ENCODE results near the gene DHRS9.

The DHRS9 gene

DNA sequence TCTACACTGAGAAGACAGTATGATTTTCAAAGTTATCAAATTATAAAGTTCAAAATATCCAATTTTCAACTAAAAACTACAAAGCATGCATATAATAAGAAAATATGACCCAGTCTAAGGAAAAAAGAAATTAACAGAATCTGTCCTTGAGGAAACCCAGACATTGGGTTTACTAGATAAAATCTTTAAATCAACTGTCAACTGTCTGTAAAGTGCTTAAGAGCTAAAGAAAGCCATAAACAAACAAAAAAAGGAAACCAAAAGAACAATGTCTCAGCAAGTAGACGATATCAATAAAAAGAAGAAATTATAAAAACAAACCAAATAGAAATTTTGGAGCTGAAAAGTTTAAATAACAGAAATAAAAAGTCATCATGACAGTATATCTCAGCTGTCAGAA is 27.8 kb upstream of the DHRS9 start (continued):
- no peak for TF ChIP-seq ZNF843 (tag by site-specific recombination; IDR thresholded peaks at IDR 0.05)
- no peak for TF ChIP-seq ZFP37 (tag by site-specific recombination; IDR thresholded peaks at IDR 0.05)
- TF ChIP-seq ZNF211 (tag by site-specific recombination; IDR thresholded peaks at IDR 0.05; ENCODE audit: low read depth): no peak
- TF ChIP-seq IKZF3 (tag by site-specific recombination; IDR thresholded peaks at IDR 0.05): no peak
- no peak for TF ChIP-seq KLF16 (tag by site-specific recombination; IDR thresholded peaks at IDR 0.05)
- TF ChIP-seq ZNF174 (tag by site-specific recombination; IDR thresholded peaks at IDR 0.05): no peak
- TF ChIP-seq MYNN (tag by site-specific recombination; IDR thresholded peaks at IDR 0.05; ENCODE audit: borderline replicate concordance): no peak
- no peak for TF ChIP-seq ZBTB17 (tag by site-specific recombination; IDR thresholded peaks at IDR 0.05)

DNA sequence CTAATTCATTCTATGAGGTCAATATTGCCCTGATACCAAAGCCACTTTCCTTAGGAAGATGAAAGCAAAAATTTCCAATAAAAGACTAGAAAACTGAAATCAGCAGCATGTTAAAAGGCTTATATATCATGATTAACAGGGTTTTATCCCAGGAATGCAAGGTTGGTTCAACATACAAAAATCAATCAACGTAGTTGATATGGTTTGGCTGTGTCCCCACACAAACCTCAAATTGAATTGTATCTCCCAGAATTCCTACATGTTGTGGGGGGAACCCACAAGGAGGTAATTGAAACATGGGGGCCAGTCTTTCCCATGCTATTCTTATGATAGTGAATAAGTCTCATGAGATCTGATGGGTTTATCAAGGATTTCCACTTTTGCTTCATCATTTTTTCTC is 26.5 kb upstream of the DHRS9 start:
- TF ChIP-seq ZIC2 (tag by site-specific recombination; IDR thresholded peaks at IDR 0.05): no peak
- CTCF ChIA-PET: no interaction called here
- H3K4me3 ChIP-seq (ENCODE audit: low read depth, low read length): no peak overlapping the region
- H3K9me3 ChIP-seq (ENCODE audit: control insufficient read depth, insufficient read depth, low read depth, low read length): no peaks in the 10 kb centered on the region
- no peaks in the 10 kb centered on the region for H3K4me1 ChIP-seq (ENCODE audit: control insufficient read depth, insufficient read depth, low read length)
- no peak overlapping the region for H3K27ac ChIP-seq (ENCODE audit: extremely low read depth, low read depth, low read length)
- no peaks in the 10 kb centered on the region for H3K36me3 ChIP-seq (ENCODE audit: control insufficient read depth in 2 of 2, insufficient read depth in 1 of 2, low read length in 2 of 2)
- POLR2A ChIA-PET: no interaction called here

DNA sequence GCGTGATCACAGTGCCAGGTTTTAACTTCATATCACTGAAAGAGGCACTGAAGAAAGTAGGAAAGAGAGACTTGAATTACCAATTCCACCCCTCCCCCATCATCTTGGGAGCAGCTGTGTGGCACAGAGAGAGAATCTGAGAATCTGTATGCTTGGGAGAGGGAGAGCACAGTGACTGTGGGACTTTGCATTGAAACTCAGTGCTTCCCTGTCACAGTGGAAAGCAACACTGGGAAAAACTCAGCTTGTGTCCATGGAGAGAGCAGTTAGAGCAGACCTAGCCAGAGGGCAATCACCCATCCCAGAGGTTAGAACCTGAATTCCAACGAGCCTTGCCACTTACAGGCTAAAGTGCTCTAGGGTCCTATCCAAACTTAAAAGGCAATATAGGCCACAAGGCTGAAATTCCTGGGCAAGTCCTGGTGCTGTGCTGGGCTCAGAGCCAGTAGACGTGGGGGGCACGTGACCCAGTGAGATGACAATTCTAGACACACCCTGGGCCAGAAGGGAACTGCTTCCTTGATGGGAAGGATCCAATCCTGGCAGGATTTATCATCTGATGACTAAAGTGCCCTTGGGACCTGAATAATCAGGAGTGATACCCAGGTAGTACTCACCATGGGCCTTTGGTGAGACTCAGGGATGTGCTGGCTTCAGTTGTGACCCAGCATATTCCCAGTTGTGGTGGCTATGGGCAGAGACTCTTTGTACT is 22.8 kb upstream of the DHRS9 start:
- CTCF ChIA-PET: interaction anchor here (0.7 kb wide), 1 partner anchor 65 kb away, joined by 3 read pairs; no protein-coding TSS in a partner anchor

DNA sequence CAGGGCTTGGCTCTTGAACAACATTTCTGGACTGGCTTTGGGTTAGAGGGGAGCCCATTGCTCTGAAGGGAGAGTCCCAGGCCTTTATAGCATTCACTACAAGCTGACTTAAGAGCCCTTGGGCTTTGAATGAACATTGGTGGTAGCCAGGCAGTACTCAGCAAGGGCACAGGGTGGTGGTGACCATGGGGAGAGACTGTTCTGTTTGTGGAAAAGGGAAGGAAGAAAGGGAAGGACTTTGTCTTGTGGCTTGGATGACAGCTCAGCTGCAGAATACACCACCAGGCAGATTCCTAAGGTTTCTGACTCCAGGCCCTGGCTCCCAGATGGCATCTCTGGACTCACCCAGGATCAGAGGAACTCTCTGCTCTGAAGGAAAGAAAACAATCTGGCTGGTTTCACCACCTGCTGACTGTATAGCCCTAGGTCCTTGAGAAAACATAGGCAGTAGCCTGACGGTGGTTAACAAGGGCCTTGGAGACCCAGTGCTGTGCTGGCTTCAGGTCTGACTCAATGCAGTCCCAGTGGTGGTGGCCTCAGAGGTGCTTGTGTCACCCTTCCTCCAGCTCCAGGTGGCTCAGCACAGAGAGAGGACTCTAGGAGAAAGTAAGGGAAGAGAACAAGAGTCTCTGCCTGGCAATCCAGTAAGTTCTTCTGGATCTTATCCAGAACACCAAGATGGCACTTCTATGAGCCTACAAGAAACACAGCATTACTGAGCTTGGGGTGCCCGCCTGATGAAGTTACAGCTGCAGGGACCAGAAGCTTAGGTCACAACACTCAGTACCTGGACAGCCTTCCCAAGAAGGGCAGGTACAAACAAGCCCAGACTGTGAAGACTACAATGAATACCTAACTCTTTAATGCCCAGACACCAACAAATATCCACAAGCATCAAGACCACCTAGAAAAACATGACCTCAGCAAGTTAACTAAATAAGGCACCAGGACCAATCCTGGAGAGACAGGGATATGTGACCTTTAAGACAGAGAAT is 21.8 kb upstream of the DHRS9 start:
- ChIA-PET CTCF (no interaction called here), POLR2A (no interaction called here)
- no peaks in the 10 kb centered on the region for H3K36me3 ChIP-seq (ENCODE audit: control insufficient read depth in 2 of 2, insufficient read depth in 1 of 2, low read length in 2 of 2)
- H3K4me3 ChIP-seq (ENCODE audit: low read depth, low read length): no peak overlapping the region
- H3K9me3 ChIP-seq (ENCODE audit: control insufficient read depth, insufficient read depth, low read depth, low read length): no peaks in the 10 kb centered on the region
- H3K27ac ChIP-seq (ENCODE audit: extremely low read depth, low read depth, low read length): no peak overlapping the region
- H3K4me1 ChIP-seq (ENCODE audit: control insufficient read depth, insufficient read depth, low read length): no peaks in the 10 kb centered on the region
- TF ChIP-seq ZNF175 (tag by site-specific recombination; IDR thresholded peaks at IDR 0.05) (no peak), ZBTB7A (tag by site-specific recombination; IDR thresholded peaks at IDR 0.05; ENCODE audit: low read depth) (no peak), YY1 (tag by site-specific recombination; IDR thresholded peaks at IDR 0.05) (no peak), TRIM28 (IDR thresholded peaks at IDR 0.05; ENCODE audit: borderline replicate concordance, low read length) (no peak), ZNF274 (IDR thresholded peaks at IDR 0.05; ENCODE audit: low read length) (no peak), ZNF274 (tag by site-specific recombination; IDR thresholded peaks at IDR 0.05; ENCODE audit: borderline replicate concordance) (no peak), ZNF521 (tag by site-specific recombination; IDR thresholded peaks at IDR 0.05) (no peak)
- TF ChIP-seq, protein P1, sequence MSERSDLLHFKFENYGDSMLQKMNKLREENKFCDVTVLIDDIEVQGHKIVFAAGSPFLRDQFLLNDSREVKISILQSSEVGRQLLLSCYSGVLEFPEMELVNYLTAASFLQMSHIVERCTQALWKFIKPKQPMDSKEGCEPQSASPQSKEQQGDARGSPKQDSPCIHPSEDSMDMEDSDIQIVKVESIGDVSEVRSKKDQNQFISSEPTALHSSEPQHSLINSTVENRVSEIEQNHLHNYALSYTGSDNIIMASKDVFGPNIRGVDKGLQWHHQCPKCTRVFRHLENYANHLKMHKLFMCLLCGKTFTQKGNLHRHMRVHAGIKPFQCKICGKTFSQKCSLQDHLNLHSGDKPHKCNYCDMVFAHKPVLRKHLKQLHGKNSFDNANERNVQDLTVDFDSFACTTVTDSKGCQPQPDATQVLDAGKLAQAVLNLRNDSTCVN (tag by site-specific recombination; optimal IDR thresholded peaks at IDR 0.05): no peak
- TF ChIP-seq, protein P2, sequence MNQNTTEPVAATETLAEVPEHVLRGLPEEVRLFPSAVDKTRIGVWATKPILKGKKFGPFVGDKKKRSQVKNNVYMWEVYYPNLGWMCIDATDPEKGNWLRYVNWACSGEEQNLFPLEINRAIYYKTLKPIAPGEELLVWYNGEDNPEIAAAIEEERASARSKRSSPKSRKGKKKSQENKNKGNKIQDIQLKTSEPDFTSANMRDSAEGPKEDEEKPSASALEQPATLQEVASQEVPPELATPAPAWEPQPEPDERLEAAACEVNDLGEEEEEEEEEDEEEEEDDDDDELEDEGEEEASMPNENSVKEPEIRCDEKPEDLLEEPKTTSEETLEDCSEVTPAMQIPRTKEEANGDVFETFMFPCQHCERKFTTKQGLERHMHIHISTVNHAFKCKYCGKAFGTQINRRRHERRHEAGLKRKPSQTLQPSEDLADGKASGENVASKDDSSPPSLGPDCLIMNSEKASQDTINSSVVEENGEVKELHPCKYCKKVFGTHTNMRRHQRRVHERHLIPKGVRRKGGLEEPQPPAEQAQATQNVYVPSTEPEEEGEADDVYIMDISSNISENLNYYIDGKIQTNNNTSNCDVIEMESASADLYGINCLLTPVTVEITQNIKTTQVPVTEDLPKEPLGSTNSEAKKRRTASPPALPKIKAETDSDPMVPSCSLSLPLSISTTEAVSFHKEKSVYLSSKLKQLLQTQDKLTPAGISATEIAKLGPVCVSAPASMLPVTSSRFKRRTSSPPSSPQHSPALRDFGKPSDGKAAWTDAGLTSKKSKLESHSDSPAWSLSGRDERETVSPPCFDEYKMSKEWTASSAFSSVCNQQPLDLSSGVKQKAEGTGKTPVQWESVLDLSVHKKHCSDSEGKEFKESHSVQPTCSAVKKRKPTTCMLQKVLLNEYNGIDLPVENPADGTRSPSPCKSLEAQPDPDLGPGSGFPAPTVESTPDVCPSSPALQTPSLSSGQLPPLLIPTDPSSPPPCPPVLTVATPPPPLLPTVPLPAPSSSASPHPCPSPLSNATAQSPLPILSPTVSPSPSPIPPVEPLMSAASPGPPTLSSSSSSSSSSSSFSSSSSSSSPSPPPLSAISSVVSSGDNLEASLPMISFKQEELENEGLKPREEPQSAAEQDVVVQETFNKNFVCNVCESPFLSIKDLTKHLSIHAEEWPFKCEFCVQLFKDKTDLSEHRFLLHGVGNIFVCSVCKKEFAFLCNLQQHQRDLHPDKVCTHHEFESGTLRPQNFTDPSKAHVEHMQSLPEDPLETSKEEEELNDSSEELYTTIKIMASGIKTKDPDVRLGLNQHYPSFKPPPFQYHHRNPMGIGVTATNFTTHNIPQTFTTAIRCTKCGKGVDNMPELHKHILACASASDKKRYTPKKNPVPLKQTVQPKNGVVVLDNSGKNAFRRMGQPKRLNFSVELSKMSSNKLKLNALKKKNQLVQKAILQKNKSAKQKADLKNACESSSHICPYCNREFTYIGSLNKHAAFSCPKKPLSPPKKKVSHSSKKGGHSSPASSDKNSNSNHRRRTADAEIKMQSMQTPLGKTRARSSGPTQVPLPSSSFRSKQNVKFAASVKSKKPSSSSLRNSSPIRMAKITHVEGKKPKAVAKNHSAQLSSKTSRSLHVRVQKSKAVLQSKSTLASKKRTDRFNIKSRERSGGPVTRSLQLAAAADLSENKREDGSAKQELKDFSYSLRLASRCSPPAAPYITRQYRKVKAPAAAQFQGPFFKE (tag by site-specific recombination; IDR thresholded peaks at IDR 0.05; ENCODE audit: borderline replicate concordance): no peak

More for the DNA sequence above, 22.8 kb upstream of the DHRS9 start:
- no peaks in the 10 kb centered on the region for H3K9me3 ChIP-seq (ENCODE audit: control insufficient read depth, insufficient read depth, low read depth, low read length)
- POLR2A ChIA-PET: no interaction called here
- H3K27ac ChIP-seq (ENCODE audit: extremely low read depth, low read depth, low read length): no peak overlapping the region
- H3K36me3 ChIP-seq (ENCODE audit: control insufficient read depth in 2 of 2, insufficient read depth in 1 of 2, low read length in 2 of 2): no peaks in the 10 kb centered on the region
- no peaks in the 10 kb centered on the region for H3K4me1 ChIP-seq (ENCODE audit: control insufficient read depth, insufficient read depth, low read length)
- H3K4me3 ChIP-seq (ENCODE audit: low read depth, low read length): no peak overlapping the region
- TF ChIP-seq, protein P3, sequence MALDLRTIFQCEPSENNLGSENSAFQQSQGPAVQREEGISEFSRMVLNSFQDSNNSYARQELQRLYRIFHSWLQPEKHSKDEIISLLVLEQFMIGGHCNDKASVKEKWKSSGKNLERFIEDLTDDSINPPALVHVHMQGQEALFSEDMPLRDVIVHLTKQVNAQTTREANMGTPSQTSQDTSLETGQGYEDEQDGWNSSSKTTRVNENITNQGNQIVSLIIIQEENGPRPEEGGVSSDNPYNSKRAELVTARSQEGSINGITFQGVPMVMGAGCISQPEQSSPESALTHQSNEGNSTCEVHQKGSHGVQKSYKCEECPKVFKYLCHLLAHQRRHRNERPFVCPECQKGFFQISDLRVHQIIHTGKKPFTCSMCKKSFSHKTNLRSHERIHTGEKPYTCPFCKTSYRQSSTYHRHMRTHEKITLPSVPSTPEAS (tag by site-specific recombination; IDR thresholded peaks at IDR 0.05): no peak
- no peak for TF ChIP-seq ZNF132 (tag by site-specific recombination; IDR thresholded peaks at IDR 0.05; ENCODE audit: borderline replicate concordance)
- TF ChIP-seq ZNF610 (tag by site-specific recombination; IDR thresholded peaks at IDR 0.05; ENCODE audit: borderline replicate concordance): no peak
- no peak for TF ChIP-seq ZNF266 (tag by site-specific recombination; IDR thresholded peaks at IDR 0.05; ENCODE audit: low read depth)
- TF ChIP-seq ZNF837 (tag by site-specific recombination; IDR thresholded peaks at IDR 0.05): no peak

Measured in HEK293 (cell line).